ENCODE data around the gene PHACTR3.

Gene PHACTR3

GRCh38 chr20:59662161-59662560 is 57.8 kb downstream of the PHACTR3 start:
- H3K27ac ChIP-seq (ENCODE audit: insufficient read depth, low read depth, low read length, poor library complexity, severe bottlenecking): no peak overlapping the region
- H3K4me3 ChIP-seq (ENCODE audit: insufficient read depth, low read depth, low read length): no peak overlapping the region
- WGBS, 2 experiments: 62 to 68% methylated on average over 5 of the region's 5 CpGs
- no peaks in the 10 kb centered on the region for H3K36me3 ChIP-seq (ENCODE audit: control insufficient read depth, insufficient read depth, low read length)
- H3K9me3 ChIP-seq (ENCODE audit: control insufficient read depth, low read length): peaks cover 4% of the 10 kb centered on the region
- no peaks in the 10 kb centered on the region for H3K4me1 ChIP-seq (ENCODE audit: control insufficient read depth, insufficient read depth, low read length)
- H3K27me3 ChIP-seq (ENCODE audit: control insufficient read depth, insufficient read depth, low read length, poor library complexity, severe bottlenecking): no peaks in the 10 kb centered on the region

GRCh38 chr20:59662856-59663512 is 58.6 kb downstream of the PHACTR3 start:
- 82 to 83% methylated on average over 14 of the region's 14 CpGs for WGBS, 2 experiments
- H3K9me3 ChIP-seq (ENCODE audit: control insufficient read depth, low read length): no peaks in the 10 kb centered on the region

GRCh38 chr20:59663513-59664060 is 59.2 kb downstream of the PHACTR3 start:
- Histone ChIP-seq H3K4me1 (ENCODE audit: control insufficient read depth, insufficient read depth, low read length) (no peaks in the 10 kb centered on the region), H3K36me3 (ENCODE audit: control insufficient read depth, insufficient read depth, low read length) (no peaks in the 10 kb centered on the region), H3K27me3 (ENCODE audit: control insufficient read depth, insufficient read depth, low read length, poor library complexity, severe bottlenecking) (no peaks in the 10 kb centered on the region), H3K9me3 (ENCODE audit: control insufficient read depth, low read length) (no peaks in the 10 kb centered on the region), H3K27ac (ENCODE audit: insufficient read depth, low read depth, low read length, poor library complexity, severe bottlenecking) (no peak overlapping the region), H3K4me3 (ENCODE audit: insufficient read depth, low read depth, low read length) (no peak overlapping the region)
- WGBS, 2 experiments: 81 to 85% methylated on average over 14 to 15 of the region's 15 CpGs

More at GRCh38 chr20:59662856-59663512, 58.6 kb downstream of the PHACTR3 start:
- no peak overlapping the region for H3K27ac ChIP-seq (ENCODE audit: insufficient read depth, low read depth, low read length, poor library complexity, severe bottlenecking)
- H3K4me3 ChIP-seq (ENCODE audit: insufficient read depth, low read depth, low read length): no peak overlapping the region
- no peaks in the 10 kb centered on the region for H3K4me1 ChIP-seq (ENCODE audit: control insufficient read depth, insufficient read depth, low read length)
- no peaks in the 10 kb centered on the region for H3K36me3 ChIP-seq (ENCODE audit: control insufficient read depth, insufficient read depth, low read length)
- no peaks in the 10 kb centered on the region for H3K27me3 ChIP-seq (ENCODE audit: control insufficient read depth, insufficient read depth, low read length, poor library complexity, severe bottlenecking)

- Histone ChIP-seq H3K4me1 (ENCODE audit: control insufficient read depth, insufficient read depth, low read length) (no peaks in the 10 kb centered on the region), H3K27me3 (ENCODE audit: control insufficient read depth, insufficient read depth, low read length, poor library complexity, severe bottlenecking) (no peaks in the 10 kb centered on the region), H3K27ac (ENCODE audit: insufficient read depth, low read depth, low read length, poor library complexity, severe bottlenecking) (no peak overlapping the region), H3K36me3 (ENCODE audit: control insufficient read depth, insufficient read depth, low read length) (no peaks in the 10 kb centered on the region), H3K9me3 (ENCODE audit: control insufficient read depth, low read length) (no peaks in the 10 kb centered on the region), H3K4me3 (ENCODE audit: insufficient read depth, low read depth, low read length) (no peak overlapping the region)
- WGBS, 2 experiments: 84 to 88% methylated on average over 11 of the region's 11 CpGs
Measured at GRCh38 chr20:59664421-59664941, 60.1 kb downstream of the PHACTR3 start.

GRCh38 chr20:59665656-59666555 is 61.6 kb downstream of the PHACTR3 start:
- Histone ChIP-seq H3K4me3 (ENCODE audit: insufficient read depth, low read depth, low read length) (no peak overlapping the region), H3K27me3 (ENCODE audit: control insufficient read depth, insufficient read depth, low read length, poor library complexity, severe bottlenecking) (no peaks in the 10 kb centered on the region), H3K9me3 (ENCODE audit: control insufficient read depth, low read length) (no peaks in the 10 kb centered on the region), H3K27ac (ENCODE audit: insufficient read depth, low read depth, low read length, poor library complexity, severe bottlenecking) (no peak overlapping the region), H3K36me3 (ENCODE audit: control insufficient read depth, insufficient read depth, low read length) (no peaks in the 10 kb centered on the region), H3K4me1 (ENCODE audit: control insufficient read depth, insufficient read depth, low read length) (no peaks in the 10 kb centered on the region)
- WGBS, 2 experiments: 75 to 78% methylated on average over 8 of the region's 8 CpGs

GRCh38 chr20:59666586-59666985 is 62.2 kb downstream of the PHACTR3 start:
- Histone ChIP-seq H3K4me1 (ENCODE audit: control insufficient read depth, insufficient read depth, low read length) (no peaks in the 10 kb centered on the region), H3K9me3 (ENCODE audit: control insufficient read depth, low read length) (no peaks in the 10 kb centered on the region), H3K27ac (ENCODE audit: insufficient read depth, low read depth, low read length, poor library complexity, severe bottlenecking) (no peak overlapping the region), H3K27me3 (ENCODE audit: control insufficient read depth, insufficient read depth, low read length, poor library complexity, severe bottlenecking) (no peaks in the 10 kb centered on the region), H3K36me3 (ENCODE audit: control insufficient read depth, insufficient read depth, low read length) (no peaks in the 10 kb centered on the region), H3K4me3 (ENCODE audit: insufficient read depth, low read depth, low read length) (no peak overlapping the region)
- 72 to 74% methylated on average over 7 of the region's 7 CpGs for WGBS, 2 experiments

GRCh38 chr20:59667131-59667530 is 62.8 kb downstream of the PHACTR3 start:
- Histone ChIP-seq H3K4me3 (ENCODE audit: insufficient read depth, low read depth, low read length) (no peak overlapping the region), H3K27ac (ENCODE audit: insufficient read depth, low read depth, low read length, poor library complexity, severe bottlenecking) (no peak overlapping the region), H3K9me3 (ENCODE audit: control insufficient read depth, low read length) (no peaks in the 10 kb centered on the region), H3K36me3 (ENCODE audit: control insufficient read depth, insufficient read depth, low read length) (no peaks in the 10 kb centered on the region), H3K4me1 (ENCODE audit: control insufficient read depth, insufficient read depth, low read length) (no peaks in the 10 kb centered on the region), H3K27me3 (ENCODE audit: control insufficient read depth, insufficient read depth, low read length, poor library complexity, severe bottlenecking) (no peaks in the 10 kb centered on the region)
- WGBS, 2 experiments: 66 to 72% methylated on average over 2 to 3 of the region's 3 CpGs

GRCh38 chr20:59667981-59668515 is 63.7 kb downstream of the PHACTR3 start:
- no peak overlapping the region for H3K27ac ChIP-seq (ENCODE audit: insufficient read depth, low read depth, low read length, poor library complexity, severe bottlenecking)
- no peak overlapping the region for H3K4me3 ChIP-seq (ENCODE audit: insufficient read depth, low read depth, low read length)
- 87 to 89% methylated on average over 16 of the region's 16 CpGs for WGBS, 2 experiments

GRCh38 chr20:59668926-59669850 is 64.8 kb downstream of the PHACTR3 start:
- no peaks in the 10 kb centered on the region for H3K9me3 ChIP-seq (ENCODE audit: control insufficient read depth, low read length)
- WGBS, 2 experiments: 72 to 80% methylated on average over 11 of the region's 11 CpGs

More at GRCh38 chr20:59667981-59668515, 63.7 kb downstream of the PHACTR3 start:
- H3K4me1 ChIP-seq (ENCODE audit: control insufficient read depth, insufficient read depth, low read length): no peaks in the 10 kb centered on the region
- no peaks in the 10 kb centered on the region for H3K36me3 ChIP-seq (ENCODE audit: control insufficient read depth, insufficient read depth, low read length)
- no peaks in the 10 kb centered on the region for H3K9me3 ChIP-seq (ENCODE audit: control insufficient read depth, low read length)
- no peaks in the 10 kb centered on the region for H3K27me3 ChIP-seq (ENCODE audit: control insufficient read depth, insufficient read depth, low read length, poor library complexity, severe bottlenecking)

More at GRCh38 chr20:59668926-59669850, 64.8 kb downstream of the PHACTR3 start:
- H3K4me1 ChIP-seq (ENCODE audit: control insufficient read depth, insufficient read depth, low read length): no peaks in the 10 kb centered on the region
- no peak overlapping the region for H3K4me3 ChIP-seq (ENCODE audit: insufficient read depth, low read depth, low read length)
- no peak overlapping the region for H3K27ac ChIP-seq (ENCODE audit: insufficient read depth, low read depth, low read length, poor library complexity, severe bottlenecking)
- H3K36me3 ChIP-seq (ENCODE audit: control insufficient read depth, insufficient read depth, low read length): no peaks in the 10 kb centered on the region
- H3K27me3 ChIP-seq (ENCODE audit: control insufficient read depth, insufficient read depth, low read length, poor library complexity, severe bottlenecking): no peaks in the 10 kb centered on the region

Measured in ectodermal cell (in vitro differentiated cells).